Measurements from ENCODE around the gene GPR26.

- TF ChIP-seq POLR2A (IDR thresholded peaks at IDR 0.05; ENCODE audit: low read depth, low read length), result no peak
- TF ChIP-seq POLR2AphosphoS5 (IDR thresholded peaks at IDR 0.05; ENCODE audit: low read depth, low read length), result no peak
- TF ChIP-seq SPI1 (IDR thresholded peaks at IDR 0.05; ENCODE audit: low read depth, low read length), result no peak
Measured at GRCh38 chr10:123665491-123666286, 466 bp upstream of the GPR26 start.

Measured in GM12891 (cell line).